Small intestine (tissue), 4 donors: ENCODE results near the gene SEH1L. TPM values are rescaled to one million over a fixed set of nuclear protein-coding genes. Genes with fewer than 3 reads are reported as not detected.

Experiments
- polyA plus RNA-seq, 4 donors: library from polyadenylated mRNA; stranded (reverse) in 3 of 4; unstranded in 1 of 4; fragments of 200-250 nt in 3 of 4; fragments of 120-200 nt in 1 of 4; gene quantifications; one replicate each; pipeline versions ENCODE4 v1.2.1 to v1.2.3, GENCODE V29; 2013
- donor health status: healthy with polysubstance abuse.
- donor health status: Bipolar disorder and iron deficiency.
- donor health status: healthy.

Gene SEH1L
- polyA plus RNA-seq, 4 donors: 15.2 to 30.9 (median 18.0) TPM

Other genes starting within 250 kb of the SEH1L start
- gene CEP76, start 245.3 kb upstream of the SEH1L start, polyA plus RNA-seq: 1 to 10 TPM; 2.7 to 7.3 (median 5.0) TPM
- 10 to 100 TPM; 76.5 to 84.0 (median 80.8) TPM for gene PSMG2, start 245.0 kb upstream of the SEH1L start, polyA plus RNA-seq
- gene PTPN2, start 63.8 kb upstream of the SEH1L start, polyA plus RNA-seq: 10 to 100 TPM; 25.7 to 53.9 (median 31.1) TPM
- 10 to 100 TPM in 3 of 4 donors, 1 to 10 TPM in 1; 9.6 to 29.3 (median 12.4) TPM for gene CEP192, start 43.4 kb downstream of the SEH1L start, polyA plus RNA-seq